Lung (tissue), 12 donors: ENCODE results near the gene NAA15. TPM values are rescaled to one million over a fixed set of nuclear protein-coding genes. Genes with fewer than 3 reads are reported as not detected.

Experiments
- ATAC-seq: fragments of 200-7000 bp; cut with Tn5 transposase; one replicate; pipeline ENCODE4 v1.9.1; 2020; ENCODE audit warnings: moderate number of reproducible peaks; ENCODE audit not compliant: insufficient read depth, low FRiP score
- DNase-seq, 3 donors: peaks; one replicate each; pipeline ENCODE4 v3.0.0-alpha.2; 2013 to 2017
- H3K27ac ChIP-seq, 2 donors: one replicate each; pipeline ENCODE4 v1.5.1; 2013; ENCODE audit warnings: mild to moderate bottlenecking in 2 of 2, moderate library complexity in 2 of 2, control low read depth in 1 of 2, inconsistent platforms in 1 of 2, low read depth in 1 of 2, low read length in 1 of 2
- H3K27me3 ChIP-seq, 3 donors: one replicate each; pipeline ENCODE4 v1.5.1; 2013; ENCODE audit warnings: low read length in 2 of 3; ENCODE audit not compliant: control insufficient read depth in 3 of 3, insufficient read depth in 3 of 3
- H3K36me3 ChIP-seq, 4 donors: one replicate each; pipeline ENCODE4 v1.5.1; 2013; ENCODE audit warnings: low read length in 4 of 4, mild to moderate bottlenecking in 1 of 4, moderate library complexity in 1 of 4; ENCODE audit not compliant: control insufficient read depth in 4 of 4, insufficient read depth in 4 of 4
- H3K4me1 ChIP-seq, 5 donors: one replicate each; pipeline ENCODE4 v1.5.1; 2013; ENCODE audit warnings: low read length in 5 of 5, mild to moderate bottlenecking in 2 of 5, moderate library complexity in 1 of 5; ENCODE audit not compliant: control insufficient read depth in 5 of 5, insufficient read depth in 5 of 5
- H3K4me3 ChIP-seq: one replicate; pipeline ENCODE4 v1.5.1; 2013; ENCODE audit warnings: mild to moderate bottlenecking, control low read depth, moderate library complexity
- H3K9ac ChIP-seq, 2 donors: one replicate each; pipeline ENCODE4 v1.5.1; 2013; ENCODE audit warnings: low read length in 2 of 2, control low read depth in 1 of 2; ENCODE audit not compliant: insufficient read depth in 1 of 2
- H3K9me3 ChIP-seq, 4 donors: one replicate each; pipeline ENCODE4 v1.5.1; 2013; ENCODE audit warnings: low read length in 3 of 4, mild to moderate bottlenecking in 1 of 4, moderate library complexity in 1 of 4; ENCODE audit not compliant: control insufficient read depth in 4 of 4, insufficient read depth in 3 of 4
- WGBS, 2 donors: extraction: QIAGEN DNeasy Blood & Tissue Kit; methylation state at CpG; one replicate each; pipeline ENCODE4 v1.1.7; 2013; 5-methylcytosine and 5-hydroxymethylcytosine counted together
- polyA plus RNA-seq, 2 donors: library from polyadenylated mRNA; stranded (reverse); fragments of 200-250 nt; gene quantifications; one replicate each; pipeline ENCODE4 v1.2.1, GENCODE V29; 2013
- total RNA-seq, 2 donors: library from RNA; depleted of rRNA in 1 of 2; stranded (reverse); fragments of >200 nt in 1 of 2; gene quantifications; one replicate each; pipeline ENCODE4 v1.2.1, GENCODE V29; 2014 to 2021
- TF ChIP-seq, protein P1 (sequence below): IDR thresholded peaks from 2 replicates; pipeline ENCODE4 v1.5.1; 2012; ENCODE audit warnings: mild to moderate bottlenecking; ENCODE audit errors: control extremely low read depth, extremely low read depth
- donor health status: control.
- donor health status: control.
- donor health status: Bipolar disorder and iron deficiency.
- donor health status: healthy.
- donor health status: DM: yes; HTN: yes; CAD: no.

NAA15 gene
- total and polyA plus RNA-seq, 4 donors = 5.7 to 41.3 (median 22.8) TPM

- peaks cover 0 to 2% (median 0%) of the 10 kb centered on the region in 4 donors for H3K9me3 ChIP-seq
- no peak overlapping the region for H3K27ac ChIP-seq
- H3K27me3 ChIP-seq = peaks cover 0 to 51% (median 39%) of the 10 kb centered on the region in 3 donors
- ATAC-seq (peak; percentile 27), DNase-seq (peak; percentile 23 to 52 (median 25))
- TF ChIP-seq, protein P1, sequence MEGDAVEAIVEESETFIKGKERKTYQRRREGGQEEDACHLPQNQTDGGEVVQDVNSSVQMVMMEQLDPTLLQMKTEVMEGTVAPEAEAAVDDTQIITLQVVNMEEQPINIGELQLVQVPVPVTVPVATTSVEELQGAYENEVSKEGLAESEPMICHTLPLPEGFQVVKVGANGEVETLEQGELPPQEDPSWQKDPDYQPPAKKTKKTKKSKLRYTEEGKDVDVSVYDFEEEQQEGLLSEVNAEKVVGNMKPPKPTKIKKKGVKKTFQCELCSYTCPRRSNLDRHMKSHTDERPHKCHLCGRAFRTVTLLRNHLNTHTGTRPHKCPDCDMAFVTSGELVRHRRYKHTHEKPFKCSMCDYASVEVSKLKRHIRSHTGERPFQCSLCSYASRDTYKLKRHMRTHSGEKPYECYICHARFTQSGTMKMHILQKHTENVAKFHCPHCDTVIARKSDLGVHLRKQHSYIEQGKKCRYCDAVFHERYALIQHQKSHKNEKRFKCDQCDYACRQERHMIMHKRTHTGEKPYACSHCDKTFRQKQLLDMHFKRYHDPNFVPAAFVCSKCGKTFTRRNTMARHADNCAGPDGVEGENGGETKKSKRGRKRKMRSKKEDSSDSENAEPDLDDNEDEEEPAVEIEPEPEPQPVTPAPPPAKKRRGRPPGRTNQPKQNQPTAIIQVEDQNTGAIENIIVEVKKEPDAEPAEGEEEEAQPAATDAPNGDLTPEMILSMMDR = no peak
- peaks cover 0 to 16% (median 5%) of the 10 kb centered on the region in 5 donors for H3K4me1 ChIP-seq
- H3K36me3 ChIP-seq = no peaks in the 10 kb centered on the region
- 10 to 18% methylated on average over 40 of the region's 40 CpGs for WGBS, 2 donors
- H3K9ac ChIP-seq = no peak overlapping the region
- H3K4me3 ChIP-seq = no peak overlapping the region
Measured at GRCh38 chr4:139278912-139279759, 22.2 kb upstream of the NAA15 start.

GRCh38 chr4:139279760-139280620 is 21.3 kb upstream of the NAA15 start, which contains the start of gene MGARP:
TSS of gene MGARP (minus strand) at chr4:139280225. CDS start at chr4:139280158, 67 bp downstream.
- Histone ChIP-seq H3K4me3 (peak within 1 kb of the TSS; percentile 17), H3K9me3 (peaks cover 0 to 2% (median 0%) of the 10 kb centered on the region in 4 donors), H3K27ac (no peak within 1 kb of the TSS), H3K9ac (peak within 1 kb of the TSS in 1 of 2 donors; percentile 28), H3K36me3 (no peaks in the 10 kb centered on the region), H3K27me3 (peaks cover 0 to 51% (median 39%) of the 10 kb centered on the region in 3 donors), H3K4me1 (peaks cover 0 to 16% (median 5%) of the 10 kb centered on the region in 5 donors)
- DNase-seq (peak; percentile 34 to 42 (median 37)), ATAC-seq (peak; percentile 65)
- 9% methylated on average over 41 to 51 of the region's 51 CpGs for WGBS, 2 donors
- TF ChIP-seq, protein P1 = no peak

GRCh38 chr4:139282065-139282720 is 19.1 kb upstream of the NAA15 start:
- Histone ChIP-seq H3K9ac (no peak overlapping the region), H3K27me3 (peaks cover 0 to 38% (median 28%) of the 10 kb centered on the region in 3 donors), H3K9me3 (peaks cover 0 to 2% (median 0%) of the 10 kb centered on the region in 4 donors), H3K36me3 (no peaks in the 10 kb centered on the region), H3K4me1 (peaks cover 0 to 16% (median 5%) of the 10 kb centered on the region in 5 donors), H3K4me3 (no peak overlapping the region), H3K27ac (no peak overlapping the region)
- TF ChIP-seq, protein P1 = no peak
- DNase-seq (no peak), ATAC-seq (no peak)
- WGBS, 2 donors = 77 to 89% methylated on average over 7 of the region's 7 CpGs
